Keratinocyte (primary cell): Measurements from ENCODE around the gene DEXI. TPM values are rescaled to one million over a fixed set of nuclear protein-coding genes. Genes with fewer than 3 reads are reported as not detected.

ENCODE experiments used
- DNase-seq: peaks from one replicate; pipeline ENCODE4 v3.0.0-alpha.2; 2011; ENCODE audit warnings: low read depth, missing footprints, low spot score
- FAIRE-seq: peaks from 2 replicates; lab custom pipeline; 2011; peaks lifted over from hg19 to GRCh38; lab: Jason Lieb, UNC
- H2AFZ ChIP-seq: 2 replicates; pipeline ENCODE4 v1.6.0; 2012; ENCODE audit warnings: low read length, control low read depth, inconsistent platforms; ENCODE audit not compliant: control insufficient read depth
- H3K27ac ChIP-seq: 2 replicates; pipeline ENCODE4 v1.5.1; 2011; ENCODE audit warnings: low read length; ENCODE audit not compliant: control insufficient read depth, insufficient read depth
- H3K27me3 ChIP-seq: 3 replicates; pipeline ENCODE4 v1.6.0; 2011; ENCODE audit warnings: low read length; ENCODE audit not compliant: control insufficient read depth, insufficient read depth; ENCODE audit errors: extremely low read depth
- H3K36me3 ChIP-seq, 2 experiments: 2 replicates in 1 of 2; 3 replicates in 1 of 2; pipeline ENCODE4 v1.5.1; 2011; ENCODE audit warnings: low read length in 2 of 2, mild to moderate bottlenecking in 1 of 2; ENCODE audit not compliant: control insufficient read depth in 2 of 2, insufficient read depth in 2 of 2; ENCODE audit errors: extremely low read depth in 1 of 2
- H3K4me1 ChIP-seq: 3 replicates; pipeline ENCODE4 v1.5.1; 2011; ENCODE audit warnings: low read length; ENCODE audit not compliant: control insufficient read depth, insufficient read depth; ENCODE audit errors: extremely low read depth
- H3K4me2 ChIP-seq: 3 replicates; pipeline ENCODE4 v1.6.0; 2011; ENCODE audit warnings: low read depth, low read length; ENCODE audit not compliant: control insufficient read depth, insufficient read depth; ENCODE audit errors: extremely low read depth
- H3K4me3 ChIP-seq, 3 experiments: fragments of 200-600 bp in 1 of 3; sonication (generic) in 1 of 3; 2 replicates in 2 of 3; 3 replicates in 1 of 3; pipeline ENCODE4 v1.5.1; 2011 to 2016; ENCODE audit warnings: low read length in 3 of 3, mild to moderate bottlenecking in 3 of 3, control low read depth in 2 of 3, inconsistent platforms in 1 of 3, low read depth in 1 of 3, mixed read lengths in 1 of 3, mixed run types in 1 of 3, moderate library complexity in 1 of 3; ENCODE audit not compliant: control insufficient read depth in 2 of 3, insufficient read depth in 2 of 3; ENCODE audit errors: extremely low read depth in 1 of 3
- H3K79me2 ChIP-seq: 2 replicates; pipeline ENCODE4 v1.6.0; 2012; ENCODE audit warnings: low read length; ENCODE audit not compliant: control insufficient read depth, insufficient read depth
- H3K9ac ChIP-seq: 3 replicates; pipeline ENCODE4 v1.6.0; 2011; ENCODE audit warnings: low read length; ENCODE audit not compliant: control insufficient read depth, insufficient read depth; ENCODE audit errors: extremely low read depth
- H3K9me1 ChIP-seq: 3 replicates; pipeline ENCODE4 v1.6.0; 2011; ENCODE audit warnings: low read length; ENCODE audit not compliant: control insufficient read depth, insufficient read depth; ENCODE audit errors: extremely low read depth
- H3K9me3 ChIP-seq: 2 replicates; pipeline ENCODE4 v1.5.1; 2012; ENCODE audit warnings: low read depth, low read length; ENCODE audit not compliant: control insufficient read depth
- H4K20me1 ChIP-seq: 3 replicates; pipeline ENCODE4 v1.6.0; 2011; ENCODE audit warnings: low read length; ENCODE audit not compliant: control insufficient read depth, insufficient read depth; ENCODE audit errors: extremely low read depth
- EZH2 ChIP-seq: IDR thresholded peaks from one replicate; pipeline ENCODE4 v1.6.1; 2012; ENCODE audit warnings: inconsistent platforms, mild to moderate bottlenecking, low read length, moderate library complexity
- dilution Hi-C: fragments of 300-500 bp; cut with MboI; formaldehyde crosslinking; loops from one replicate; pipeline ENCODE4 v1.7.0; 2020; ENCODE audit warnings: low sequenced_read_pairs; ENCODE audit not compliant: extremely low pct_ligation_motif_present
- polyA plus RNA-seq, 5 experiments: library from polyadenylated mRNA; depleted of rRNA in 3 of 5; stranded (reverse) in 3 of 5; stranded (forward) in 1 of 5; unstranded in 1 of 5; fragments of >200 nt; gene quantifications; 1 replicate in 1 of 5; 2 replicates in 3 of 5; 3 replicates in 1 of 5; pipeline versions ENCODE4 v1.2.1 to v1.2.3, GENCODE V29; 2011 to 2012; ENCODE audit warnings: missing spikeins in 2 of 5, low read depth in 1 of 5, low replicate concordance in 1 of 5
- TF ChIP-seq, protein P1 (sequence below), 3 experiments: IDR thresholded peaks in 1 of 3; conservative IDR thresholded peaks in 1 of 3; optimal IDR thresholded peaks in 1 of 3; 2 replicates in 2 of 3; 3 replicates in 1 of 3; pipeline versions ENCODE3 to v1.5.1; 2011; ENCODE audit warnings: low read length in 3 of 3, mild to moderate bottlenecking in 3 of 3, moderate library complexity in 2 of 3, control low read depth in 1 of 3, inconsistent platforms in 1 of 3; ENCODE audit not compliant: insufficient read depth in 2 of 3; ENCODE audit errors: extremely low read depth in 1 of 3

DEXI gene
- polyA plus RNA-seq, 1 donor (not counting 4 experiments of a cell fraction or from before 2014, with no cell fraction given) = 25.9 TPM

DNA sequence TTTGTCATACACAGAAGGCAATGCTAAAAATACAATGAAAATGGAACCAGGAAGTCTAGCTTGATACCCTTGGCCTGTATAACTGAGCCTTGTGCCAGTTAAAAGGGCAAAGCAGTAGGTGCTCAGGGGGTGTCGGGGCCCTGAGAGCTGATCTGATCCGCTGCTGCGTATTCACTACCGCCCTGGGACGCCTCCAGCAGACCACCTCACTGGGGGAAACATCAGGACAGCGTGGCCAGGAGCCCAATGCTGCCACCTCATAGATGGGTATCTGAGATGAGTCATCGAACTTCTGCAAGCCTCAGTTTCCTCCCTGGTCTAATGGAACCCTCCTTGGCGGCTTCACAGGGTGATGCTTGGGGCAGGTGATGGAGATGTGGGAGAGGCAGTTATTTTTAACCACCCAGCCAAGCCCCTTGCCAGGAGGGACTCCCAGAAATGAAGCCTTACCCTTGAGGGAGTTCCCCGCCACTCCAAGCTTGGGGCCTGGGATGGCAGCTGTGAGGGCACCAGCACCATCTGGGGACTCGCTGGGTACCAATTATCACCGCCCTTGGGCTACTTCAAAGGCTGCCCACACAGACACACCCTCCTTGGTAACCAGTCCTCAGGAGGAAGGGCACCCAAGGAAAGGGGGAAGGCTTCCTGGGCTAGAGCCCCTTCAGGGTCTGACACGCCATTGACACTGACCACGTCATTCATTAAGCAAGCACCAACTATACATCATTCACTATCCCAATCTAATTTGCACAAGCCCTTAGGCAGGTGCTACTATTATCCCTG is 7.8 kb downstream of the DEXI start:
- dilution Hi-C loops = no loop called here
- no peak overlapping the region for H3K27ac ChIP-seq
- no peak overlapping the region for H3K4me2 ChIP-seq
- FAIRE-seq (no peak), DNase-seq (no peak)
- H3K79me2 ChIP-seq = peaks cover 60% of the 10 kb centered on the region
- no peaks in the 10 kb centered on the region for H3K9me3 ChIP-seq
- peaks cover 16% of the 10 kb centered on the region for H3K4me1 ChIP-seq
- H4K20me1 ChIP-seq = peaks cover 20% of the 10 kb centered on the region
- no peak overlapping the region for H3K9ac ChIP-seq
- H3K9me1 ChIP-seq = no peaks in the 10 kb centered on the region
- H3K4me3 ChIP-seq = no peak overlapping the region
- no peaks in the 10 kb centered on the region for H3K27me3 ChIP-seq
- no peak for TF ChIP-seq EZH2
- TF ChIP-seq, protein P1, sequence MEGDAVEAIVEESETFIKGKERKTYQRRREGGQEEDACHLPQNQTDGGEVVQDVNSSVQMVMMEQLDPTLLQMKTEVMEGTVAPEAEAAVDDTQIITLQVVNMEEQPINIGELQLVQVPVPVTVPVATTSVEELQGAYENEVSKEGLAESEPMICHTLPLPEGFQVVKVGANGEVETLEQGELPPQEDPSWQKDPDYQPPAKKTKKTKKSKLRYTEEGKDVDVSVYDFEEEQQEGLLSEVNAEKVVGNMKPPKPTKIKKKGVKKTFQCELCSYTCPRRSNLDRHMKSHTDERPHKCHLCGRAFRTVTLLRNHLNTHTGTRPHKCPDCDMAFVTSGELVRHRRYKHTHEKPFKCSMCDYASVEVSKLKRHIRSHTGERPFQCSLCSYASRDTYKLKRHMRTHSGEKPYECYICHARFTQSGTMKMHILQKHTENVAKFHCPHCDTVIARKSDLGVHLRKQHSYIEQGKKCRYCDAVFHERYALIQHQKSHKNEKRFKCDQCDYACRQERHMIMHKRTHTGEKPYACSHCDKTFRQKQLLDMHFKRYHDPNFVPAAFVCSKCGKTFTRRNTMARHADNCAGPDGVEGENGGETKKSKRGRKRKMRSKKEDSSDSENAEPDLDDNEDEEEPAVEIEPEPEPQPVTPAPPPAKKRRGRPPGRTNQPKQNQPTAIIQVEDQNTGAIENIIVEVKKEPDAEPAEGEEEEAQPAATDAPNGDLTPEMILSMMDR (optimal IDR thresholded peaks at IDR 0.05 in 1 of 3, IDR thresholded peaks at IDR 0.05 in 1 of 3, conservative IDR thresholded peaks at IDR 0.05 in 1 of 3; ENCODE audit: extremely low read depth in 1 of 3, insufficient read depth in 2 of 3, low read length in 3 of 3) = no peak
- H2AFZ ChIP-seq = no peak overlapping the region
- H3K36me3 ChIP-seq = peaks cover 12 to 29% of the 10 kb centered on the region in 2 experiments

DNA sequence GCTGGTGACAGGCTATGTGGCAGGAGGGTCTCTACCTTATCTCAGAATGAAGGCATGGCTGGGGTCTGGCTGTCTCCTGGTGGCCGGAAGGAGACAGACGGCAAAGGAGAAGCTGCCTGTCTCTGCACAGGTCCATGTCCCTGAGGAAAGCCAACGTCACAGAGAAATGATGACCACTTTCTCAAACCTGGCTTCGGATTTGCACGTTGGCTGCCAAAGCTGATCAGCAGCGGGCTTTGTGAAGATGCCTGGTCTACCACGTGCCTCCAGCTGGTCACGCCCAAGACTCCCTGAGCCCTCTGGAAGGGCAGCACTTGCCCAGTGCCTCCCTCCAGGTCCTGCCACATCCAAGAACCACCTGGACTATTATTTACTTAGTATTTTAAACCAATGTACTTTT is 8.4 kb downstream of the DEXI start:
- Histone ChIP-seq H4K20me1 (peaks cover 14% of the 10 kb centered on the region), H3K27me3 (no peaks in the 10 kb centered on the region), H3K27ac (no peak overlapping the region), H3K9ac (no peak overlapping the region), H3K4me2 (no peak overlapping the region), H3K9me1 (no peaks in the 10 kb centered on the region), H3K36me3 (peaks cover 12 to 23% of the 10 kb centered on the region in 2 experiments), H3K4me3 (no peak overlapping the region), H2AFZ (no peak overlapping the region), H3K9me3 (no peaks in the 10 kb centered on the region), H3K4me1 (peaks cover 9% of the 10 kb centered on the region), H3K79me2 (peaks cover 53% of the 10 kb centered on the region)
- dilution Hi-C loops = no loop called here
- TF ChIP-seq, protein P1 (optimal IDR thresholded peaks at IDR 0.05 in 1 of 3, IDR thresholded peaks at IDR 0.05 in 1 of 3, conservative IDR thresholded peaks at IDR 0.05 in 1 of 3; ENCODE audit: extremely low read depth in 1 of 3, insufficient read depth in 2 of 3, low read length in 3 of 3) = no peak
- no peak for TF ChIP-seq EZH2
- no peak for DNase-seq
- FAIRE-seq = no peak
